HEK293 (cell line): Measurements from ENCODE around the gene SLC39A5.

ENCODE experiments used
- GLI2 ChIP-seq: fragments of 450-650 bp; formaldehyde crosslinking; IDR thresholded peaks from 2 replicates; pipeline ENCODE4; 2017; ENCODE audit warnings: missing biosample characterization, missing genetic modification characterization, low read depth, borderline replicate concordance
- REST ChIP-seq: fragments of 450-650 bp; formaldehyde crosslinking; IDR thresholded peaks from 2 replicates; pipeline ENCODE4 v1.5.1; 2016; ENCODE audit warnings: missing biosample characterization, missing genetic modification characterization
- ZBTB11 ChIP-seq: fragments of 450-650 bp; formaldehyde crosslinking; conservative IDR thresholded peaks from 2 replicates; pipeline ENCODE4 v1.5.1; 2016; ENCODE audit warnings: low read depth, missing biosample characterization, missing genetic modification characterization
- ZFP3 ChIP-seq: fragments of 450-650 bp; formaldehyde crosslinking; IDR thresholded peaks from 2 replicates; pipeline ENCODE4 v1.5.1; 2016; ENCODE audit warnings: low read depth, missing biosample characterization, missing genetic modification characterization
- ZNF19 ChIP-seq: fragments of 450-650 bp; formaldehyde crosslinking; IDR thresholded peaks from 2 replicates; pipeline ENCODE4; 2016; ENCODE audit warnings: missing biosample characterization, missing genetic modification characterization, low read depth
- ZNF292 ChIP-seq: fragments of 450-650 bp; formaldehyde crosslinking; IDR thresholded peaks from 2 replicates; pipeline ENCODE4 v1.5.1; 2016; ENCODE audit warnings: low read depth, missing biosample characterization, missing genetic modification characterization, borderline replicate concordance
- ZNF354C ChIP-seq: fragments of 450-650 bp; formaldehyde crosslinking; IDR thresholded peaks from 2 replicates; pipeline ENCODE4 v1.5.1; 2016; ENCODE audit warnings: missing biosample characterization, missing genetic modification characterization, low read depth, borderline replicate concordance
- ZNF404 ChIP-seq: fragments of 450-650 bp; formaldehyde crosslinking; IDR thresholded peaks from 2 replicates; pipeline ENCODE4 v1.5.1; 2017; ENCODE audit warnings: missing biosample characterization, missing genetic modification characterization
- ZNF433 ChIP-seq: fragments of 450-650 bp; formaldehyde crosslinking; IDR thresholded peaks from 2 replicates; pipeline ENCODE4 v1.5.1; 2016; ENCODE audit warnings: missing biosample characterization, missing genetic modification characterization, low read depth
- ZNF518A ChIP-seq: fragments of 450-650 bp; formaldehyde crosslinking; conservative IDR thresholded peaks from 2 replicates; pipeline ENCODE4 v1.5.1; 2016; ENCODE audit warnings: low read depth, missing biosample characterization, missing genetic modification characterization
- ZNF558 ChIP-seq: fragments of 450-650 bp; formaldehyde crosslinking; IDR thresholded peaks from 2 replicates; pipeline ENCODE4 v1.5.1; 2016; ENCODE audit warnings: missing biosample characterization, missing genetic modification characterization

SLC39A5 gene

DNA sequence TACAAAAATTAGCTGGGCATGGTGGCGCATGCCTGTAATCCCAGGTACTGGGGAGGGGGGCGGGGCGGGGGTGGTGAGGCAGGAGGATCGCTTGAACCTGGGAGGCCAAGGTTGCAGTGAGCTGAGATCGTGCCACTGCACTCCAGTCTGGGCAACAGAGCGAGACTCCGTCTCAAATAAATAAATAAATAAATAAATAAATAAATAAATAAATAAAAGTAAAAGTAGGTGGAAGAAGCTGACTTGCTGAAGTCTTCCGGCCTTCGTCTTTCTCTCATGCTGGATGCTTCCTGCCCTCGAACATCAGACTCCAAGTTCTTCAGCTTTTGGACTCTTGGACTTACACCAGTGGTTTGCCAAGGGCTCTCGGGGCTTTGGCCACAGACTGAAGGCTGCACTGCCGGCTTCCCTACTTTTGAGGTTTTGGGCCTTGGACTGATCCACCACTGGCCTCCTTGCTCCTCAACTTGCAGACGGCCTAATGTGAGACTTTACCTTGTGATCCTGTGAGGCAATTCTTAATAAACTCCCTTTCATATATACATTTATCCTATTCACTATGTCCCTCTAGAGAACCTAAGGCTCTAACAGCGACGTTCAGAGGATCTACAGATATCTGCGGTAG, 36.3 kb downstream of the SLC39A5 start (continued):
- peak; percentile 85 for TF ChIP-seq ZNF433 (tag by site-specific recombination)
- TF ChIP-seq ZNF292 (tag by site-specific recombination): peak; percentile 81
- 0 out of 2 replicates have a peak, but pooled peaks have one; percentile 15 for TF ChIP-seq ZFP3 (tag by site-specific recombination)
- peak; percentile 93 for TF ChIP-seq ZNF518A (tag by site-specific recombination)
- peak; percentile 86; the same call in 1 of the 2 replicates for TF ChIP-seq ZNF19
- TF ChIP-seq ZNF558 (tag by site-specific recombination): peak; percentile 62; the same call in 1 of the 2 replicates
- TF ChIP-seq ZNF404: peak; percentile 75
- TF ChIP-seq REST (tag by site-specific recombination): peak; percentile 77
- TF ChIP-seq GLI2 (tag by site-specific recombination): peak; percentile 65; the same call in 1 of the 2 replicates
- 0 out of 2 replicates have a peak, but pooled peaks have one; percentile 63 for TF ChIP-seq ZNF354C (tag by site-specific recombination)
- peak; percentile 79 for TF ChIP-seq ZBTB11 (tag by site-specific recombination)
